Brain pericyte (primary cell): Measurements from ENCODE around the gene ATP11A.
A peak's percentile ranks its signal among the peaks of the same experiment; 100 is the strongest.
"Not testable (repeated sequence)": the region's sequence is repeated elsewhere in the genome, so short reads cannot be mapped to it uniquely, and the experiment has no call there.

Experiments used
- DNase-seq: peaks from one replicate; pipeline ENCODE4 v3.0.0-alpha.2; 2012; ENCODE audit warnings: low read depth, low spot score

Gene ATP11A

DNA sequence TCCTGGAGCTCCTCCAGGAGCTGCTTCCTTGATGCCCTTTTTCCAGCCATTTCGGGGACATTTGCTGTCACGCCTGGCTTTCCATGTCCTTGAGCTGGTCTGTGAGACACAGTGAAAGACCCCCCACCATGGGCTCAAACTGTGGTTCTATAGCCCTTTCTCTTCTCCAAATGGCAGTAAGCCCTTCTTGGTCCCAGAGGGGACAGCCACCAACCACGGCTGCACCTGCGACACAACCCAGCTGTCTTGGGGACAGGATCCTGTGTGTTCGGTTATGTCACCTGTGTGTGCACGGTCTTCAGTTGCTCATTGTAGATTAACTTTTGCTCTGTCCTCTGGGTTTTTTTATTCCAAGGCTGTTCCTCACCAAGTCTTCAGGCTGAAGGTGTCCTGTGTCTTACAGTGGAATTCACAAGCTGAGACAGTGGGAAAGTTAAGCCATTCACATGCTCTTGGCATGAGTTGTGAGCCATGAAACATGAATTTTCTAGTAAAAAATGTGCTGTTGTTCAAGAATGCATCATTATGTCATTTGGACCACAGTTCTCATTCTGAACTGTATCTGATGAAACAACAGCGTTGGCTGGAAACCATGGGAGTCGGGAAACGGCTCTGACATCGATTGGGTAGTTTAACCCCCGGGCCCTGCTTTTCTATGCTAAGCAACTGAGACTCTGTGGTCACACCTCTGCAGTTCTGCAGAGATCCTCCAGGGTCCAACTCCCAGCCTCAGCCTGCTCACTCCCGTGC lies 149.7 kb downstream of the ATP11A start:
- no peak for DNase-seq

GRCh38 chr13:112840472-112841302 lies 150.8 kb downstream of the ATP11A start:
- DNase-seq: no peak

- DNase-seq: not testable (repeated sequence)
Measured at GRCh38 chr13:112841303-112842015, 151.6 kb downstream of the ATP11A start.

- DNase-seq: no peak
Measured at GRCh38 chr13:112842343-112842856, 152.6 kb downstream of the ATP11A start.

GRCh38 chr13:112842931-112843391 lies 153.1 kb downstream of the ATP11A start:
- no peak for DNase-seq

GRCh38 chr13:112843392-112844111 lies 153.7 kb downstream of the ATP11A start:
- DNase-seq: no peak

- no peak for DNase-seq
Measured at GRCh38 chr13:112844411-112844810, 154.6 kb downstream of the ATP11A start.

DNA sequence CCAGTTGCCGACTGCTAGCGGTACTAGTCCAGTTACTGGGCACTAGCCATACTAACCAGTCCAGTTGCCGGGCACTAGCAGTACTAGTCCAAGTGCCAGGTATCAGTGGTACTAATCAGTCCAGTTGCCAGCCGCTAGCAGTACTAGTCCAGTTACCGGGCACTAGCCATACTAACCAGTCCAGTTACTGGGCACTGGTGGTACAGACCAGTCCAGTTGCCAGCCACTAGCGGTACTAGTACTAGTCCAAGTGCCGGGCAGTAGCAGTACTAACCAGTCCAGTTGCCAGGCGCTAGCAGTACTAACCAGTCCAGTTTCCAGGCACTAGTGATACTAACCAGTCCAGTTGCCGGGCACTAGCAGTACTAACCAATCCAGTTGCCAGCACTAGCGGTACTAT lies 155.0 kb downstream of the ATP11A start:
- no peak for DNase-seq

DNA sequence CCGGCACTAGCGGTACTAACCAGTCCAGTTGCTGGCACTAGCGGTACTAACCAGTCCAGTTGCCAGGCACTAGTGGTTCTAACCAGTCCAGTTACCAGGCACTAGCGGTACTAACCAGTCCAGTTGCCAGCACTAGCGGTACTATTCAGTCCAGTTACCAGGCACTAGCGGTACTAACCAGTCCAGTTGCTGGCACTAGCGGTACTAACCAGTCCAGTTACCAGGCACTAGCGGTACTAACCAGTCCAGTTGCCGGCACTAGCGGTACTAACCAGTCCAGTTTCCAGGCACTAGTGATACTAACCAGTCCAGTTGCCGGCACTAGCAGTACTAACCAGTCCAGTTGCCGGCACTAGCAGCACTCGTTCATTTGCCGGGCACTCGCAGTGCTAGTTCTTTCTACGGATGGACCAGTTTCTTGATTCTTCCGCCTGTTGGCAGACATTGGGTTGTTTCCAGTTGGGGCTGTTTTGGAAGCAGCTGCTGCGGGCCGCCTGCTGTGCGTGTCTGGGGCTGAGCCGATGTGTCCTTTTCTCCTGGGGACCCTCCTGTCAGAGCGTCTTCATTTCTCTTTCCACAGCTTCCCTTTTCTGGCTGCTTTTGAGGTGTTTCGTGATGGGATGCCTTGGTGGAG lies 155.8 kb downstream of the ATP11A start:
- DNase-seq: no peak

GRCh38 chr13:112846411-112847115 lies 156.7 kb downstream of the ATP11A start:
- no peak for DNase-seq

GRCh38 chr13:112849500-112849899 lies 159.7 kb downstream of the ATP11A start:
- DNase-seq: peak; percentile 37

GRCh38 chr13:112850273-112850672 lies 160.4 kb downstream of the ATP11A start:
- no peak for DNase-seq

DNA sequence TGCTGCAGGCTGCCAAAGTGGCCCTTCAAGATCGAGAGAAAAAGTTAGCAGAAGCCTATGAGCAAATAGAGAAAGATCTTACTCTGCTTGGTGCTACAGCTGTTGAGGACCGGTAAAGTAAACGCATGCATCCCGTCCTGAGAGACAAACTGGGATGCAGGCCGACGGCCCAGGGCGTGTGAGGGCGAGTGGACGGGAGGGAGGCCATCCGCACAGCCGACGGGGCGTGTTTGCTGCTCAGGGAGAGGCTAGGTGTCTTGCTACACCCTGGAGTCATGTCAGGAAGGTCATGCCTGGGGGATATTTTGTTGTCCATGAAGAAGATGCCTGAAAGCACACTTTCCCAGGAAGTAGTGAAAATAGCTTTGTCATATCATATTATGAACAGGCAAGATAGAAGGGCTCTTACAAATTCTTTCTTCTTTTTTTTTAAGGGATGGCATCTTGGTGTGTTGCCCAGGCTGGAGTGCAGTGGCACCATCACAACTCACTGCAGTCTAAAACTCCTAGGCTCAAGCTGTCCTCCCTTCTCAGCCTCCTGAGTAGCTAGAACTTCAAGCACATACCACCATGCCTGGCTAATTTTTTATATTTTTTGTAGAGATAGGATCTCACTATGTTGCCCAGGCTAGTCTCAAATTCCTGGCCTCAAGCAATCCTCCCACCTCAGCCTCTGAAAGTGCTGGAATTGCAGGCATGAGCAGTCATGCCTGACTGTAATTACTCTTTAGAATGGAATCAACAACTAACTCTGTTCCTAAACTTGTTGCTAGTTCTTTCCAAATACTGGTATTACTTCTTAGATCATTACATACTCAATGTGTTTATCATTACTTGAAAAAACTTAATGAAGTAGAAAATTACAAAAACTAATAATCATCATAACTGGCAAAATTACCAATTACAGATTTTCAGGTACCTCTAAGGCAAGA lies 161.5 kb downstream of the ATP11A start:
- no peak for DNase-seq

- DNase-seq: no peak
Measured at GRCh38 chr13:112852392-112852791, 162.6 kb downstream of the ATP11A start.

- DNase-seq: no peak
Measured at GRCh38 chr13:112852808-112853207, 163.0 kb downstream of the ATP11A start.

DNA sequence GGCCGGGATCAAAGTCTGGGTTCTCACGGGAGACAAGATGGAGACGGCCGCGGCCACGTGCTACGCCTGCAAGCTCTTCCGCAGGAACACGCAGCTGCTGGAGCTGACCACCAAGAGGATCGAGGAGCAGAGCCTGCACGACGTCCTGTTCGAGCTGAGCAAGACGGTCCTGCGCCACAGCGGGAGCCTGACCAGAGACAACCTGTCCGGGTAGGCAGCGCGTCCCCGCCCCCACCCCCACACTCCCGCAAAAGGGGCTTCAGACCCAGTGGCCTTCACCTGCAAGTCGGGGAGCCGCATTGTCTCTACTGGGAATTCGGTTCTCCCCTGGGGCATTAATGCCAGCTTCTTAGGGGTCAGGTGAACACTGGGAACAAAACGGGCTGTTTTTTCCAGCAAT lies 164.5 kb downstream of the ATP11A start:
- no peak for DNase-seq

- no peak for DNase-seq
Measured at GRCh38 chr13:112855859-112856258, 166.0 kb downstream of the ATP11A start.

GRCh38 chr13:112857914-112858490 lies 168.2 kb downstream of the ATP11A start:
- DNase-seq: no peak
